ENCODE data around the gene MED16. TPM values are rescaled to one million over a fixed set of nuclear protein-coding genes. Genes with fewer than 3 reads are reported as not detected.

MED16 gene
- total RNA-seq, 1 donor from 2014 or later = 46.1 TPM

DNA sequence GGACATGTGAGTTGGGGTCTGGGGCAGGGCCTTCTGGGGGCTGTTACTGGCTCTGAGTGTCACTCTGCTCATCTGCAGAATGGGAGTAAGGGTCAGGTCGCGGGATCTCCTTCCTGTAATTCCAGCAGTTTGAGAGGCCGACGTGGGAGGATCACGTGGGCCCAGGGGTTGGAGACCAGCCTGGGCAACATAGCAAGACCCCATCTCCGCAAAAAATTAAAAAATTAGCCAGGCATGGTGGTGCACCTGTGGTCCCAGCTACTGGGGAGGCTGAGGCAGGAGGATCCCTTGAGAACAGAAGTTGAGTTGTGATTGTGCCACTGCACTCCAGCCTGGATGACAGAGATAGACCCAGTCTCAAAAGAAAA, 36.9 kb upstream of the MED16 start:
- DNase-seq (no peak), ATAC-seq (no peak)
- Histone ChIP-seq H3K9me3 (no peaks in the 10 kb centered on the region), H3K36me3 (peaks cover 9% of the 10 kb centered on the region), H3K4me3 (no peak overlapping the region), H3K4me1 (peaks cover 48% of the 10 kb centered on the region), H3K27ac (no peak overlapping the region), H3K27me3 (ENCODE audit: low read depth) (no peaks in the 10 kb centered on the region)
- intact Hi-C loops (cut with DNase I) = no loop called here
- TF ChIP-seq, protein P1, sequence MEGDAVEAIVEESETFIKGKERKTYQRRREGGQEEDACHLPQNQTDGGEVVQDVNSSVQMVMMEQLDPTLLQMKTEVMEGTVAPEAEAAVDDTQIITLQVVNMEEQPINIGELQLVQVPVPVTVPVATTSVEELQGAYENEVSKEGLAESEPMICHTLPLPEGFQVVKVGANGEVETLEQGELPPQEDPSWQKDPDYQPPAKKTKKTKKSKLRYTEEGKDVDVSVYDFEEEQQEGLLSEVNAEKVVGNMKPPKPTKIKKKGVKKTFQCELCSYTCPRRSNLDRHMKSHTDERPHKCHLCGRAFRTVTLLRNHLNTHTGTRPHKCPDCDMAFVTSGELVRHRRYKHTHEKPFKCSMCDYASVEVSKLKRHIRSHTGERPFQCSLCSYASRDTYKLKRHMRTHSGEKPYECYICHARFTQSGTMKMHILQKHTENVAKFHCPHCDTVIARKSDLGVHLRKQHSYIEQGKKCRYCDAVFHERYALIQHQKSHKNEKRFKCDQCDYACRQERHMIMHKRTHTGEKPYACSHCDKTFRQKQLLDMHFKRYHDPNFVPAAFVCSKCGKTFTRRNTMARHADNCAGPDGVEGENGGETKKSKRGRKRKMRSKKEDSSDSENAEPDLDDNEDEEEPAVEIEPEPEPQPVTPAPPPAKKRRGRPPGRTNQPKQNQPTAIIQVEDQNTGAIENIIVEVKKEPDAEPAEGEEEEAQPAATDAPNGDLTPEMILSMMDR (IDR thresholded peaks at IDR 0.05) = no peak

DNA sequence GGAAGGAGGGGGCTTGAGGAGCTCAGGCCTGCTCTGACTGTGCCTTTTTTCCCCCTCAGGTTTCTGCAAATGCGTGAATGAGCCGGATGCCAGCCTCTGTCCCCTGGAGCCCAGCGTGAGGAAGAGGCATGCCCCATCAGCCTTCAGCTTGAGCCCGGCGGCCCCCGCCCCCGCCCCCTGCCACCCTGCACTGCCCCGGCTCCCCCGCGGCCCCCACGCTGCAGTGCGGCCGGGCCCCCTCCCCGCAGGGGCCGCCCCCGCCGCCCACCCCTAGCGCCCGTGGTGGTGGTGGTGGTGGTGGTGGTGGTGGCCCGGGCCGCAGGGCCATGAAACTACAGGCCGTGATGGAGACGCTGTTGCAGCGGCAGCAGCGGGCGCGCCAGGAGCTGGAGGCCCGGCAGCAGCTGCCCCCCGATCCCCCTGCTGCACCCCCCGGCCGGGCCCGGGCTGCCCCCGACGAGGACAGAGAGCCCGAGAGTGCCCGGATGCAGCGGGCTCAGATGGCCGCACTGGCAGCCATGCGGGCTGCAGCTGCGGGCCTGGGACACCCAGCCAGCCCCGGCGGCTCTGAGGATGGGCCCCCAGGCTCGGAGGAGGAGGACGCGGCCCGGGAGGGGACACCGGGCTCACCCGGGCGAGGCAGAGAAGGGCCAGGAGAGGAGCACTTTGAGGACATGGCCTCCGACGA, 36.4 kb upstream of the MED16 start:
- ATAC-seq = no peak
- Histone ChIP-seq H3K27ac (no peak overlapping the region), H3K4me3 (no peak overlapping the region), H3K36me3 (peaks cover 9% of the 10 kb centered on the region), H3K27me3 (ENCODE audit: low read depth) (no peaks in the 10 kb centered on the region), H3K9me3 (no peaks in the 10 kb centered on the region), H3K4me1 (peaks cover 48% of the 10 kb centered on the region)
- DNase-seq = no peak
- TF ChIP-seq, protein P1 (IDR thresholded peaks at IDR 0.05) = no peak
- intact Hi-C loops (cut with DNase I) = no loop called here

DNA sequence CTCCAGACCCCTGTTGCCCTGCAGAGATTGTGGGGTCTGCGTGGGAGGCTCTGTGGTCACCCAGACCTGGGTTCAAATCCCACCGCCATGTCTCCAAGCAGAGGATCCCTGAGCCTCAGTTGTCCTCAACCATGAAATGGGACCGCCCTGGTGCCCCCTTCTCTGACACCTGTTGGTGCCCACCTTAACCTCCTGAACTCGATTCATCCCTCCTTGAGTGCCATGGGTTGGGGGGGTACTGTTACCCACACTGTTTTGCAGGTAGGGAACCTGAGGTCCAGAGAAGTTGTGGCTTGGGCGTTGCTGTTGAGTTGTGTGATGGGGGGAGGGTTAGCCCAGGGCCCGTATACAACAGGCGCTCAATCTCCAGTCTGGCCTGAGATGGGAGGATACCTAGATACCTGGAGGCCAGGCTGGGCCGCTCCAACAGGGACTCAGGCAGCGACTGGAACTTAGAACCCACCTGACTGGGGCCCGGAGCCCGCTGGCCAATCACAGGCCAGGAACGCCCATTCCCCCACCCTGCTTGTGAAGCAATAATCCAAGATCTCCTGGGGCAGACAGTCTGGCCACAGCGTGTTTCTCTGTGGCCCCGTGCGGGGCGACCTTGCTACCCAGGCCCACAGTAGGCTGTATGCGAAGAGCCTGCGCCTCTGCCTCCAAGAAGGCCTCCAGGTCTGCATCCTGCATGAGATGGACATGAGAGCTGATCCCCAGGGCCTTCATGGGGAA, 35.6 kb upstream of the MED16 start:
- peaks cover 9% of the 10 kb centered on the region for H3K36me3 ChIP-seq
- peak; percentile 74 for DNase-seq
- no peaks in the 10 kb centered on the region for H3K9me3 ChIP-seq
- intact Hi-C loops (cut with DNase I) = no loop called here
- peaks cover 48% of the 10 kb centered on the region for H3K4me1 ChIP-seq
- TF ChIP-seq, protein P1 (IDR thresholded peaks at IDR 0.05) = no peak
- no peak overlapping the region for H3K27ac ChIP-seq
- H3K4me3 ChIP-seq = no peak overlapping the region
- no peaks in the 10 kb centered on the region for H3K27me3 ChIP-seq (ENCODE audit: low read depth)
- ATAC-seq = peak in 1 of 2 donors; percentile 5

DNA sequence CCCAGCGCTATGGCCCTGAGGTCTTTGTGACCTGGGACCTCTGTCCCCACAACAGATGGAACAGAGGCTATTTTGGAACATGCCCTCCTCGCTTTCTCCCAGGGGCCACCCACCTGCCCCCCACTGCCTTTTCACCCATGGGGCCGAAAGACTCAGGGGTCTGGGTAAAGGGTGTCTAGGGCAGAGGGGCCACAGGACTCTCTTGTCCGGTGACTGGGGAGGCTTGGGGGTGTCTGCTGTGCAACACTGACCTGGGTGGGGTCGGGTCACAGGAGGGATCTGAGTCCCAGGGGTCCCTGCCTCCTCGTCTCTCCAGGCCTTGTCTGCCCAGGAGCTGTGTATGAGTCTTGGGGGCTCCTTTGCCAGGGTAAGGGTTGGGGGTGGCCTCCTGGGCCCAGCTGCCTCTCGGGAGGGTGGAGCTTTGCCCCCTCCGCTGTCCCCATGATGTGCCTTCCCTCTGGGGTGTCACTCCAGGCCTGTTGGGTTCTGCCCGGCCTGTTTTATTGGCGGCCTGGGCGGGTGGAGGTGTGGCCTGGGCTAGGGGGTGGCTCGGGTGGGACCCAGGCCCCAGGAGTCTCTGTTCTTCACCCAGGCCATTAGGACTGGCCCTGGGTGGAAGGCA, 34.9 kb upstream of the MED16 start:
- peaks cover 42% of the 10 kb centered on the region for H3K4me1 ChIP-seq
- H3K9me3 ChIP-seq = no peaks in the 10 kb centered on the region
- ATAC-seq = no peak
- TF ChIP-seq, protein P1 (IDR thresholded peaks at IDR 0.05) = no peak
- H3K36me3 ChIP-seq = peaks cover 9% of the 10 kb centered on the region
- no peak for DNase-seq
- H3K27ac ChIP-seq = peak overlapping the region; percentile 87
- intact Hi-C loops (cut with DNase I) = no loop called here
- no peaks in the 10 kb centered on the region for H3K27me3 ChIP-seq (ENCODE audit: low read depth)
- H3K4me3 ChIP-seq = peak overlapping the region; percentile 76

DNA sequence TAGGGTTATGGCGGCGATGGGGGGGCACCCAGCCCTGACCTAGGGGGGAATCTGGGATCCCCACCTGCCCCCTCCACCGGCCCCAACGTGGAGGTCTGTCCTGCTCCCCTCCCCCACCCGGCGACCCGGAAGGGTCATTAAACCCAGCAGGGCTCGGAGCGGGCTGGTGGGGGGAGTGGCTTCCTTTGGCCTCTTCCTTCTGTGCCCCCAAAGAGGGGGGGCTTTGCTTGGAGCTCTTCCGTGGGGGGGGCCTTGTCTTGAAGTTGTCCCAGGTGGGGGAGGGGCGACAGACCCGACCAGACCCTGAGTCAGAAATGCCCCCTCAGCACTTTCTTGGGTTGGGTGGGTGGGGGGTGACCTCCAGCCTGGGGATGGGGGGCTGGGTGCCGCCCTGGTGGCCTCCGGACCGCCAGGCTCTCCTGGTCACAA, 34.4 kb upstream of the MED16 start:
- ATAC-seq = no peak
- Histone ChIP-seq H3K4me1 (peaks cover 36% of the 10 kb centered on the region), H3K9me3 (no peaks in the 10 kb centered on the region), H3K27me3 (ENCODE audit: low read depth) (no peaks in the 10 kb centered on the region), H3K4me3 (peak overlapping the region; percentile 76), H3K36me3 (peaks cover 9% of the 10 kb centered on the region), H3K27ac (peak overlapping the region; percentile 87)
- intact Hi-C loops (cut with DNase I) = no loop called here
- TF ChIP-seq, protein P1 (IDR thresholded peaks at IDR 0.05) = no peak
- no peak for DNase-seq
